A673 (cell line): ENCODE measurements around the gene CHRD.

Source experiments
- EZH2 ChIP-seq: fragments of 200-600 bp; sonication (generic); IDR thresholded peaks from 2 replicates; pipeline ENCODE4 v1.6.1; 2017; ENCODE audit warnings: borderline replicate concordance, low read depth, mild to moderate bottlenecking, mixed read lengths, antibody characterized with exemption, low read length; ENCODE audit not compliant: poor library complexity, severe bottlenecking
- TF ChIP-seq, protein P1 (sequence below): fragments of 300-800, 200-600 bp; sonication (generic); conservative IDR thresholded peaks from 2 replicates; pipeline ENCODE4 v1.5.1; 2017; ENCODE audit warnings: low read depth, mild to moderate bottlenecking, antibody characterized with exemption, low read length, moderate library complexity, mixed read lengths

DNA sequence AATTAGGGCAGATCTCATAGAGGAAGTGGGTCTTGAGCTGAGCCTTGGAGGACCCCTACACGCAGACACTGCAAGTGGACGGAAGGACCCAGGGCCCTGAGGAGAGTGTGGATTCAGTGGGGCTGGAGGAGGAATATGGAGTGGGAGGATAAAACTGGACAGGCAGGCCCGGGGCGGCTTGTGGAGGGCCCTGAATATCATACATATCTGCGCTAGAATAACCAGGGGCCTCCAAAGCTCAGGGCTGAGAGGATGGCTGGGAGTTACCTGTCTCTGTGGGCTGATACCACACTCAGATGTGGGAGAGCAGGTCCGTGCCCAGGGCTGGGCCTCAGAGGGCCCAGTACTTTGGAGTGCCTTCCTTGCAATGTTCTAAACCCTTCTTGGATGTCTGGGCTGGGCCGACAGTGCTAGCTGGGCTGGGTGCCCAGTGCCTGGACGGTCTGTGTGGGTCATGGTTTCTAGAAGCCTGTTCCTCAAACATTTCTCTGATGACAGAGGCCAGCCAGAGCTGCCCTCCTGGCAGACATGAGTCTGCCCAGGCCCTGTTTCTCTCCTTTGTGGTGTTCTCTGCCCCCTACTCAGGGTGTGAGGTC lies 29.6 kb downstream of the CHRD start:
- TF ChIP-seq, protein P1, sequence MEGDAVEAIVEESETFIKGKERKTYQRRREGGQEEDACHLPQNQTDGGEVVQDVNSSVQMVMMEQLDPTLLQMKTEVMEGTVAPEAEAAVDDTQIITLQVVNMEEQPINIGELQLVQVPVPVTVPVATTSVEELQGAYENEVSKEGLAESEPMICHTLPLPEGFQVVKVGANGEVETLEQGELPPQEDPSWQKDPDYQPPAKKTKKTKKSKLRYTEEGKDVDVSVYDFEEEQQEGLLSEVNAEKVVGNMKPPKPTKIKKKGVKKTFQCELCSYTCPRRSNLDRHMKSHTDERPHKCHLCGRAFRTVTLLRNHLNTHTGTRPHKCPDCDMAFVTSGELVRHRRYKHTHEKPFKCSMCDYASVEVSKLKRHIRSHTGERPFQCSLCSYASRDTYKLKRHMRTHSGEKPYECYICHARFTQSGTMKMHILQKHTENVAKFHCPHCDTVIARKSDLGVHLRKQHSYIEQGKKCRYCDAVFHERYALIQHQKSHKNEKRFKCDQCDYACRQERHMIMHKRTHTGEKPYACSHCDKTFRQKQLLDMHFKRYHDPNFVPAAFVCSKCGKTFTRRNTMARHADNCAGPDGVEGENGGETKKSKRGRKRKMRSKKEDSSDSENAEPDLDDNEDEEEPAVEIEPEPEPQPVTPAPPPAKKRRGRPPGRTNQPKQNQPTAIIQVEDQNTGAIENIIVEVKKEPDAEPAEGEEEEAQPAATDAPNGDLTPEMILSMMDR = no peak
- no peak for TF ChIP-seq EZH2
